ENCODE data around the gene NUDT16L1.

NUDT16L1 gene

DNA sequence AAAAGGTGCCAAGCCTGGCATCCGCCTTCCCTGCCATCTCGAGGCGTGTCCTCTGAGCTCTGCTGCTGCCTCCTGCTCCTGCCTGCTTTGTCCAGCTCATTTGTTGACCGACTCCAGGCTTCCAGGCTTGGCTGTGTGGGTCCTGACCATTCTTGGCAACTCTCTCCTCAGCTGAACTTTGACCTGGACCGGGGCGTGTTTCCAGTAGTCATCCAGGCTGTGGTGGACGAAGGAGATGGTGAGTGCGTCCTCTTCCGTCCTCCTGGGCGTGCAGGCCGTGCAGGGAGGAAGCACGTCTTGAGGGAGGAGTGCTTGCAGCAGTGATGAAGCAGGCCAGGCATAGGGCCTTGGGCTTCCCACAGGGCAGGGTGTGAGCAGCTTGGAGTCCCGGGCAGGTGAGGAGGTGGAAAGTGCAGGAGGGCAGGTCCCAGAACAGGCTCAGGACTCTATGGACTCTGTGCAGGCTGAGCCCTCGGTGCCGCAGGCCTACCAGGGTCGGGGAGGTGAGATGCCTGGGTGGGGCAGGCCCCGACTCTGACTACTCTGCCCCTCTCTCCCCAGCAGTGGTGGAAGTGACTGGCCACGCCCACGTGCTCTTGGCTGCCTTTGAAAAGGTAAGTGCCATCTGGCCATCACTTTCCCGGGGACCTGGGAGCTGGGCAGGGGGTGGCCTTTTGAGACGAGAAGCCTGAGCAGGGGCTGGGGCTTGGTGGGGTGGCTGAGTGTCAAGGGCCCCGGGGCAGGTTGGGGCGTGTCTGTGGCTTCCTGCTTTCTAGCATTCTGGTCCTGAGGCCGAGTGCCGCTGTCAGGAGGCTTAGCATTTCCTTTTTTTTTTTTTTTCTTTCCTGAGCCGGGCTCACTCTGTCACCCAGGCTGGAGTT, 28.6 kb upstream of the NUDT16L1 start:
- no peak for DNase-seq (ENCODE audit: low spot score)

DNA sequence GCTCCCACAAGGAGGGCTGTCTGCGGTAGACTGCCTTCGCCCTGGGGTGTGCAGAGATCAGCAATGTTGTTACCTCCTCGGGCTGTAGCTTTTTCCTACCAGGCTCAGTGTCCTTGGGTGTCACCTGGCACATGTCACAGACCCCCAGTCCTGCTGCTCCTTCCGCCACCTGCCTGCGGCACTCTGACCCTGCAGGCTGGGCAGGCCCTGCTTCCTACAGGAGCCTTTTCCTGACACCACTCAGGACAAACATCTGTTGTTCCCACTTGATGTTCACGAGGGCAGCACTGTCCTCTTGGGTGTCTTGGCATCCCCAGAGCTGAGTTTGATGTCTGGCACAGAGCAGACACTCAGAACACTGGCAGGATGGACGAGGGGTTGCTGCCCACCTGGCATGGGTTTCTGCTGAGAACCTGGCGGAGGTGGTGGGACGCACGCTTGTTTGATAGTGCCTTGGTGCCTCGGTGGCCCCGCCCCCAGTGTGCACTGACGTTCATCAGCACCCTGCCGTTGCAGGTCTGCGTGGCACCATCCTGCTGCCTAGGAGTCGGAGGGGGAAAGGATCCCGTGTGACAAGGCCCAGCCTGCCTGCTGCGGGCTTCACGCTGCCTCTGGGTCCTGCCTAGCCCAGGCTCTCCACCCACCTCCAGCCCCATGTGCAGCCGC, 26.7 kb upstream of the NUDT16L1 start:
- no peak for DNase-seq (ENCODE audit: low spot score)

- DNase-seq (ENCODE audit: low spot score): no peak
Measured at GRCh38 chr16:4667203-4667963, 26.0 kb upstream of the NUDT16L1 start.

GRCh38 chr16:4668313-4668960, 24.9 kb upstream of the NUDT16L1 start:
- no peak for DNase-seq (ENCODE audit: low spot score)

DNA sequence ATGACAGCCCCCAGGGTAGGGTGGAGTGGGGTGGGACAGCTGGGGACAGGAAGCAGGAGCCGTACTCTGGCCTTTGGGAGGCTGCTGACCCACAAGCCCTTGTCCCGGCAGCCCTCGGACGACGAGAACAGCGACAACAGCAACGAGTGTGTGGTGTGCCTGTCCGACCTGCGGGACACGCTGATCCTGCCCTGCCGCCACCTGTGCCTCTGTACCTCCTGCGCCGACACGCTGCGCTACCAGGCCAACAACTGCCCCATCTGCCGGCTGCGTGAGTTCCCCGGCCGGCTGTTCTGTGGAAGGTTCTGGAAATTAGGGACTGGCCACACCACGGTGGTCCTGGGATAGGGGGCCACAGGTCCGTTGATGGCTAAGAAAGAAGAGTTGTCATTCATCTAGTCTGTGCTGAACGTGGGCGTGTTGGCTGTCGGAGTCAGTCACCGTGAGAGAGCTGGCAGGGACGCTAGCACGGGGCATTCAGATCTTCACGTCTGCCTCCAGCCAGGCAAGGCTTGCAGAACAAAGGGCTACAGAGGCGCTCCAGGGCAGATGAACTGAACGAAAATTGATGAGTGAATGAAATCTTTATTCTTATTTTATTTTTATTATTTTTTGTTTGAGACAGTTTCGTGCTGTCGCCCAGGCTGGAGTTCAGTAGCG, 19.8 kb upstream of the NUDT16L1 start:
- DNase-seq (ENCODE audit: low spot score): no peak

DNA sequence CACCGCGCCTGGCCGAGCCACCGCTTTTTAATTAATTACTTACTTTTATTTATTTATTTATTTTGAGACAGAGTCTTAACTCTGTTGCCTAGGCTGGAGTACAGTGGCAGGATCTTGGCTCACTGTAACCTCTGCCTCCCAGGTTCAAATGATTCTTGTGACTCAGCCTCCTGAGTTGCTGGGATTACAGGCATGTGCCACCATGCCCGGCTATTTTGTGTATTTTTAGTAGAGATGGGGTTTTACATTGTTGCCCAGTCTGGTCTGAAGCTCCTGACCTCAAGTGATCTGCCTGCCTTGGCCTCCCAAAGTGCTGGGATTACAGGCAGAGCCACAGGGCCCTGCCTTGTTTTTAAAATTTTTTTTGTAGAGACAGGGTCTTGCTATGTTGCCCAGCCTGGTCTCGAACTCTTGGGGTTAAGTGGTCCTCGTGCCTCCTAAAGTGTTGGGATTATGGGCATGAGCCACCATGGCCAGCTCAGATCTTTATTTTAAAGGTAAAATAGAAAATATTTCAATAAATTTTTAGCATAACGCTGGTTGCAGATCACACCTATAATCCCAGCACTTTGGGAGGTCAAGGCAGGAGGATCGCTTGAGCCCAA, 18.3 kb upstream of the NUDT16L1 start:
- DNase-seq (ENCODE audit: low spot score): no peak

GRCh38 chr16:4675864-4676786, 17.2 kb upstream of the NUDT16L1 start:
- DNase-seq (ENCODE audit: low spot score): no peak

- no peak for DNase-seq (ENCODE audit: low spot score)
Measured at GRCh38 chr16:4676831-4677230, 16.5 kb upstream of the NUDT16L1 start.

- no peak for DNase-seq (ENCODE audit: low spot score)
Measured at GRCh38 chr16:4677390-4677789, 16.0 kb upstream of the NUDT16L1 start.

DNA sequence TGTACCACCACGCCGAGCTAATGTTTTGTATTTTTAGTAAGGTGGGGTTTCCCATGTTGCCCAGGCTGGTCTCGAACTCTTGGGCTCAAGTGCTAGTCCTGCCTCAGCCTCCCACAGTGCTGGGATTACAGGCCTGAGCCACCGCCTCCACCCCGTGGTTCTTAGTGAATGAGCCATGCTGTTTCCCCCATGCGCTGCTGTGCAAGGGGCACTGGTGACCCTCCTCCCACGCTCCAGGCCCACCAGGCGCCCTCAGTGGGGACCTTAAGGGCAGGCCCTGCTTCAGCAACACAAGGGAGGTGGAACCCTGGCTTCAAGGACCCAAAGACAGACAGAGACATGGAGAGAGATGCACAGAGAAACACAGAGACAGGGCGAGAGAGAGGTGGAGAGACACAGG, 15.4 kb upstream of the NUDT16L1 start:
- DNase-seq (ENCODE audit: low spot score): no peak

- no peak for DNase-seq (ENCODE audit: low spot score)
Measured at GRCh38 chr16:4678596-4678995, 14.8 kb upstream of the NUDT16L1 start.

- DNase-seq (ENCODE audit: low spot score): no peak
Measured at GRCh38 chr16:4679156-4679849, 14.1 kb upstream of the NUDT16L1 start.

- no peak for DNase-seq (ENCODE audit: low spot score)
Measured at GRCh38 chr16:4679850-4680636, 13.3 kb upstream of the NUDT16L1 start.

GRCh38 chr16:4680673-4681470, 12.5 kb upstream of the NUDT16L1 start:
- no peak for DNase-seq (ENCODE audit: low spot score)

- DNase-seq (ENCODE audit: low spot score): no peak
Measured at GRCh38 chr16:4681471-4682083, 11.8 kb upstream of the NUDT16L1 start.

DNA sequence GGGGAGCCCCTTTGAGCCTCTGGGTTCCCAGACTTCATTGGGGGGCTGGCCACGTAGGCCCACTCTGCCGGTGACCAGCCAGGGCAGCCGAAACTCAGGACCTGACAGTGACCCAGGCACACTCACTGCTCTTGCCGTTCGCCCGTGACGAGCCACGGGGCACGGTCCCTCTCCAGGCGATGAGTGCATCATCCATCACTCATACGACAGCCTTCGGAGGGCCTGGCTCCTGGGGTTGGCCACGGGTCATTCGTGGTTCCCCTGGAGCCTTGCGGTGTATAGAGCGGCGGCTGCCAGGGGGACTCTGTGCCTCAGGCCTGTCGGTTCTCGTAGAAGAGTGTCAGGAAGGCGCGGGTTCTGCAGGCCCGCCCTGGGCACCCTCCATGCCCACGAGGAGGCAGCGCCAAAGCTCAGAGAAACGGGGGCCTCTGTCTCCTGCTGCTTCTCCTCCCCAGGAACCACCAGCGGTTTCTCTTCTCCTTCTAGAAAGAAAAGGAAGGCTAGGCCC, 11.2 kb upstream of the NUDT16L1 start:
- no peak for DNase-seq (ENCODE audit: low spot score)

DNA sequence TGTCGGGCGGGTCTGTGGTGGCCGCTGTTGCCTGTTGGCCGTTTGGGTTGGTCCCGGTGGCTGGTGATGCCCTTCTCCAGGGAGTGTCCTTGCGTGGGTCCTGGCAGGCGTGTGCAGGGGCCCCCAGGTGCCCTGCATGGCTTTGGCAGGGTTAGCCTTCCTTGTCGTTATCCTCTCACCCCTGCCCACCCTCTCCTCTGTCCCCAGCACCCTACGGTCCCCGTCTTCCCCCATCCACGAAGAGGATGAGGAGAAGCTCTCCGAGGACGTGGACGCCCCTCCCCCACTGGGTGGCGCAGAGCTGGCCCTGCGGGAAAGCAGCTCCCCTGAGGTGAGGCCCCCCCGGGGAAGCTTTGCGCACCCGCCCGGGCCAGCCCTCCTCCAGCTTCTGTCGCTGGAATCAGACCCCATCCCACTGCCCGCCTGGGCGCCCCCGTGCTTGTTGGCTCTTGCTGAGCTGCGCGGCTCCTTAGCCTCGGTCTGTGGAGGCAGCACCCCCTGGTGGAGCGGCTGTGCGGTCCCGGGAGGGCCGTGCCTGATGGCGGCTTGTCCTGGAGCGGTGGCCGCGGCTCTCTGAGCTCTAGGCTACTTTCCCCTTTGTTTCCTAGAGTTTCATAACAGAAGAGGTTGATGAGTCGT, 10.6 kb upstream of the NUDT16L1 start:
- DNase-seq (ENCODE audit: low spot score): no peak

Measured in putamen (tissue), 1 donor.